Breast epithelium (tissue), 3 donors: ENCODE measurements around the gene BCAR1.

Experiments
- POLR2A ChIP-seq: fragments of 450-650 bp; IDR thresholded peaks from one replicate; pipeline ENCODE4 v1.6.1; 2016; ENCODE audit warnings: antibody characterized with exemption, mild to moderate bottlenecking, moderate library complexity
- TF ChIP-seq, protein P1 (sequence below), 3 donors: fragments of 450-650 bp; IDR thresholded peaks; one replicate each; pipeline ENCODE4 v1.5.1; 2016 to 2017; ENCODE audit warnings: antibody characterized with exemption in 3 of 3, mild to moderate bottlenecking in 3 of 3, moderate library complexity in 3 of 3

GRCh38 chr16:75244844-75245758 is 6.3 kb downstream of the BCAR1 start:
- no peak for TF ChIP-seq POLR2A
- TF ChIP-seq, protein P1, sequence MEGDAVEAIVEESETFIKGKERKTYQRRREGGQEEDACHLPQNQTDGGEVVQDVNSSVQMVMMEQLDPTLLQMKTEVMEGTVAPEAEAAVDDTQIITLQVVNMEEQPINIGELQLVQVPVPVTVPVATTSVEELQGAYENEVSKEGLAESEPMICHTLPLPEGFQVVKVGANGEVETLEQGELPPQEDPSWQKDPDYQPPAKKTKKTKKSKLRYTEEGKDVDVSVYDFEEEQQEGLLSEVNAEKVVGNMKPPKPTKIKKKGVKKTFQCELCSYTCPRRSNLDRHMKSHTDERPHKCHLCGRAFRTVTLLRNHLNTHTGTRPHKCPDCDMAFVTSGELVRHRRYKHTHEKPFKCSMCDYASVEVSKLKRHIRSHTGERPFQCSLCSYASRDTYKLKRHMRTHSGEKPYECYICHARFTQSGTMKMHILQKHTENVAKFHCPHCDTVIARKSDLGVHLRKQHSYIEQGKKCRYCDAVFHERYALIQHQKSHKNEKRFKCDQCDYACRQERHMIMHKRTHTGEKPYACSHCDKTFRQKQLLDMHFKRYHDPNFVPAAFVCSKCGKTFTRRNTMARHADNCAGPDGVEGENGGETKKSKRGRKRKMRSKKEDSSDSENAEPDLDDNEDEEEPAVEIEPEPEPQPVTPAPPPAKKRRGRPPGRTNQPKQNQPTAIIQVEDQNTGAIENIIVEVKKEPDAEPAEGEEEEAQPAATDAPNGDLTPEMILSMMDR (IDR thresholded peaks at IDR 0.05): no peak
